Upper lobe of left lung (tissue), 4 donors: Measurements from ENCODE around the gene DSCAM.

Source experiments
- POLR2AphosphoS5 ChIP-seq, 2 donors: sonication (generic); formaldehyde crosslinking; IDR thresholded peaks; one replicate each; pipeline ENCODE4 v1.5.1; 2017; ENCODE audit warnings: antibody characterized with exemption in 2 of 2
- TF ChIP-seq, protein P1 (sequence below), 6 experiments: fragments of 450-650 bp in 4 of 6; fragments of 200-600 bp in 2 of 6; sonication (generic) in 2 of 6; IDR thresholded peaks; one replicate each; pipeline ENCODE4 v1.5.1; 2016 to 2019; ENCODE audit warnings: antibody characterized with exemption in 6 of 6

DNA sequence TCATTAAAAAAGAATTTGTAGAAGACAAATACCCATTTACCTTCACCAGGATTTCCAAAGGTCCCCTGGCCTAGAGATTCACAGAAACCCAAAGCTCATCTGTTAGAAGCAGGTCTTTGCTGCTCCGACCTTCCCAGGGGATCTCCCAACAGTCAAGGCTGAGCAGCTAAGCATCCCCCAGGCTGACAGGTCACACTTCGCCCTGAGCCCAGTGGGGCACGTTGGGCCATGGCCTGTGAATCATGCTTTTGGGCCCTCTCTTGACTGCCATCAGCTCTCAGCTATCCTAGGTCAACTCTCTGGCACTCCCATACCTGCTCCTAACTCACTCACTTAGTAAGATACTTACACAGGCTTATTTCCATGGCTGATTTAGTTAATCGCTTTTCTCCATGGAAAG lies 157.7 kb downstream of the DSCAM start:
- no peak for TF ChIP-seq POLR2AphosphoS5 (IDR thresholded peaks at IDR 0.05)
- TF ChIP-seq, protein P1, sequence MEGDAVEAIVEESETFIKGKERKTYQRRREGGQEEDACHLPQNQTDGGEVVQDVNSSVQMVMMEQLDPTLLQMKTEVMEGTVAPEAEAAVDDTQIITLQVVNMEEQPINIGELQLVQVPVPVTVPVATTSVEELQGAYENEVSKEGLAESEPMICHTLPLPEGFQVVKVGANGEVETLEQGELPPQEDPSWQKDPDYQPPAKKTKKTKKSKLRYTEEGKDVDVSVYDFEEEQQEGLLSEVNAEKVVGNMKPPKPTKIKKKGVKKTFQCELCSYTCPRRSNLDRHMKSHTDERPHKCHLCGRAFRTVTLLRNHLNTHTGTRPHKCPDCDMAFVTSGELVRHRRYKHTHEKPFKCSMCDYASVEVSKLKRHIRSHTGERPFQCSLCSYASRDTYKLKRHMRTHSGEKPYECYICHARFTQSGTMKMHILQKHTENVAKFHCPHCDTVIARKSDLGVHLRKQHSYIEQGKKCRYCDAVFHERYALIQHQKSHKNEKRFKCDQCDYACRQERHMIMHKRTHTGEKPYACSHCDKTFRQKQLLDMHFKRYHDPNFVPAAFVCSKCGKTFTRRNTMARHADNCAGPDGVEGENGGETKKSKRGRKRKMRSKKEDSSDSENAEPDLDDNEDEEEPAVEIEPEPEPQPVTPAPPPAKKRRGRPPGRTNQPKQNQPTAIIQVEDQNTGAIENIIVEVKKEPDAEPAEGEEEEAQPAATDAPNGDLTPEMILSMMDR (IDR thresholded peaks at IDR 0.05), result no peak
